DND-41 (cell line): ENCODE data around the gene YTHDF1.

Experiments used
- CTCF ChIP-seq: IDR thresholded peaks from 2 replicates; pipeline ENCODE4 v1.5.1; 2012; ENCODE audit warnings: borderline replicate concordance, low read length, moderate library complexity, mild to moderate bottlenecking; ENCODE audit not compliant: poor library complexity, severe bottlenecking; ENCODE audit errors: extremely low read depth
- EZH2 ChIP-seq: IDR thresholded peaks from 3 replicates; pipeline ENCODE4 v1.6.1; 2012; ENCODE audit warnings: borderline replicate concordance, low read depth, mild to moderate bottlenecking, moderate library complexity, low read length, inconsistent platforms; ENCODE audit not compliant: severe bottlenecking

GRCh38 chr20:63232235-63233060 is 16.5 kb upstream of the YTHDF1 start:
- TF ChIP-seq CTCF (no peak), EZH2 (no peak)
